Activated effector memory CD4-positive, alpha-beta T cell treated with Interleukin-2 at 50 U/mL for 16 hours (primary cell): ENCODE results near the gene DLG3.
"Not testable (repeated sequence)": the region's sequence is repeated elsewhere in the genome, so short reads cannot be mapped to it uniquely, and the experiment has no call there.

Experiments used
- DNase-seq: peaks from one replicate; pipeline ENCODE4 v3.0.0-alpha.2; 2020

DLG3 gene

GRCh38 chrX:70476934-70477733, 32.5 kb downstream of the DLG3 start:
- no peak for DNase-seq

GRCh38 chrX:70477734-70478075, 33.1 kb downstream of the DLG3 start:
- DNase-seq, result no peak

GRCh38 chrX:70478526-70479245, 34.1 kb downstream of the DLG3 start:
- DNase-seq, result no peak

DNA sequence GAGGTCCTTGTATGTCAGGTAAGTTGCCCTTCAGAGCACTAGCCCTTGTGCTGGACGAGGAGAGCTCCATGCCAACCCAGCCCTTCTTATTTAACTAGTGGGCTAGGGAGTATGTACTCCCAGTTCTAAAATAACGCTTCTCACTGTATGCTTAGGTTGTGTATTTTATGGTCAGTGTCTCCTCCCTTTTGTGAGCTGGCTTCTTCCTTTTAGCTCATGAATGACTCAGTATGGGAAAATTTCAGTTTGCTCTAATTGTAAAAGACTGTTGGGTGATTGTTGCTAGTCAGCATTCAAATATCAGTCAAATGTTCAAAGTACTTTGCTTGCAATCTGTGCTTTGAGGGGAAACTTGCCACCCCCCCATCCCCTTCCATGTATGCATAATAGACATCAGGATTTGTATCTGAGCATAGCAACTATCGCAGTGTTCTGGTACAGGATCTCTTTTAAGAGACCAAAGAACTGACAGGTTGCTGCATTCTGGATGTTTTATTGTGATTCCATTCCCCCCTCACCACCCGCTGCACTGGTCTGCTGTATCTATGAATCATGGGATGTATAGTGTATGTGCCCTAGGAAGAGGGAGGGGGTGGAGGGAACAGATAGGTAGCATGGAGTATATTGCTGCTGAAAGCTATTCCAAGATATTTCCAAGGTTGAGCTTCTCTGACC, 34.7 kb downstream of the DLG3 start:
- no peak for DNase-seq

DNA sequence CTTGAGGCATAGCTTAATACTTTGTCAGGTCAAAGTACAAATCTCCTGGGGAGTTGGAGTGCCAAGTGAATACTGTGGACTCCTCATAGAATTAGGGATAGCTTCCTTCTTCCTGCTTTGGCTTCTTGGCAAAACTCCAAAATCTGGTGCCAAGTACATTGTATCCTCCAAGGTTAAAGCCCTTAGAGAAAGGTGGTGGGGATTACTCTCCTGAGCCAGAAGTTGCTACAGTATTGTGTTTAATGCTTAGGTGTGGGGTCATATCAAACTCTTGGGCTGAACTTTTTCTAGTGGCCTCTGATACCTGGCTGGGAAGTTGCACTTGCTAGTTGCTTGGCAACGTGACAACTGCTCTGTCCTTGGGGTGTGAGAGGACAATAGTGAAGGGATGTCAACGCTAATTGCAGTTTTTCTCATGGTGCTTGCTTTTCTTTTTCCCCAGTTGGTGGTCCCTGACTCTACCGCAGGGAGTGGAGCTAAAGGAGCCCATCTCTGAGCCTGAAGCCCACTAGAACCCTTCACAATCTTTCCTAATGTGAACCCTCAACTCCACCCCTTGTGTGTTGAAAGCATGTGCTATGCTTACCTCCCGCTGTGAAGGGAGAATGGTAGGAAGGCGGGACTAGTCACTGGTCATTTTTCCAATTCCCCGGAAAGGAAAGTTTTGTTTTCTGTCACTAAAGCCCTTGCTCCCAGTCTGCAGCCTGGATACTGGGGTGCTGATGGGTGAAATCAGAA, 35.5 kb downstream of the DLG3 start:
- DNase-seq, result no peak

- DNase-seq, result no peak
These were observed 36.0 kb downstream of the DLG3 start for GRCh38 chrX:70480660-70481018.

DNA sequence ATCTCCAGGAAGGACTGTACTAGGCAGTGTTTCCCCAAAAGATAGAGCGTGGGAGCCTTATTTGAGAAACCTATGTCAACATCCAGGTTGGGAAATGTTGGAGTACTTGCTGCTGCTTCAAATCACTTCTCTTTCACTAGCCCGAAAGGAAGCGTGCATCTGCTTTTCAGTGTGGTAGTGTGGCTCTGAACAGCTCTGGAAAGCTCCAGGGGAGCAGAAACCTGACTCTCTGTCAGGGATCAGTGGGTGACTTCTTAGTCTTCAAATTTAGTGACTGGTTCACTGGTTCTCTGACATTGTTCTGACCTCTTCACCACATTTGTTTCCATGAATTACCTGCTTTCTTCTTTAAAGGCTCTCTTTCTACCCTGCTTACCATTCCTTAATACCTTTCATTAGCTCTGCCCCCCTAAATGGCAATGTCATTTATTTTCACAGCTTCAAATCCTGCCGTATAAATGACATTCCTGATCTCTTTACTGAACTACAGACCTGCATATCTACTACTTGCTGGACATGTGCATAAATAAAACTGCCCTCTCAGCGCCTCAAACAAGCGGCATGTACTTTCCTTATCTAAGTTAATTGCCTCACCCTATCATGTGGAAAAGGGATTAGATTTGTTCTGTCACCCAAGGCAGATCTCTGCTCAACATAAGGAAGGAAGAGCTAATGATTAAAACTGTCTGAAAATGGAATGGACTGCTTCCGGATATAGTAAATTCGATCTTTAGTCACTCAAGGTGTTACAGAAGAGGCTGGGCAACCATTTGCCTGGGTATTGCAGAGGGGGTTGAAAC, 37.0 kb downstream of the DLG3 start:
- DNase-seq, result no peak

DNA sequence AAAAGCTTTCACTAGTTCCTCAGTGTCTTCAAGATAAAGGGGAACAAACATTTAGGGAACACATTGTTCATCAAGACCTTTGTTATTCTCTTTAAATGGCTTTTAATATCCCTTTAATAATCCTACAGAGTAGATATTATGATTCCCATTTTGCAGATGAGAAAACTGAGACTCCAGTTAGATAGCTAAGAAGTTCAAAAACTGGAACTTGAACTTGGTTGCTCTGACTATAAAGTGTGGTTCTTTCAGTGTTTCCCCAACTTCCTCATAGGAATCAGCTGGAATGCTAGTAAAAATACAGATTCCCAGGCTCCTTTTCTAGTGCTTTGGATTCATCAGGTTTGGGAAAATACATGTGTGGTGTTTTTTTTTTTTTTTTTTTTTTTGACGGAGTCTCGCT, 37.7 kb downstream of the DLG3 start:
- DNase-seq, result no peak

DNA sequence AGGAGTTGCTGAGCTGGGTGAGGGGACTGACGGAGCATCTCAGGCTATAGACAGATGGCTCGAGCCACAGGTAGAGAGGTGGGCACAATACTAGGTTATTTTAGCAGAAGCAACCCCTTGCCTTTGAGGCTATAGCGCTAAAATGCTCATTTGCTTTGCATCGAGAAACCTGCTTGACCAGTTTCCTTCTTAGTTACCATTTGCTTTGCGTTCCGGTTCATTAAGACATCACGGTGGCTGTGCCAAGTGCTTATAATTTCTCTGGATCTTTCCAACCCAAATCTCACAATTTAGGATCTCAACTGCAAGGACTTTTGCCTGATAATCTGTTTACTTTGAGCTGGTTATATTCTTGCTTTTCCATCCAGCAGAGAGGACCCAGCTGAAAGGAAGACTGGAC, 40.8 kb downstream of the DLG3 start:
- no peak for DNase-seq

DNA sequence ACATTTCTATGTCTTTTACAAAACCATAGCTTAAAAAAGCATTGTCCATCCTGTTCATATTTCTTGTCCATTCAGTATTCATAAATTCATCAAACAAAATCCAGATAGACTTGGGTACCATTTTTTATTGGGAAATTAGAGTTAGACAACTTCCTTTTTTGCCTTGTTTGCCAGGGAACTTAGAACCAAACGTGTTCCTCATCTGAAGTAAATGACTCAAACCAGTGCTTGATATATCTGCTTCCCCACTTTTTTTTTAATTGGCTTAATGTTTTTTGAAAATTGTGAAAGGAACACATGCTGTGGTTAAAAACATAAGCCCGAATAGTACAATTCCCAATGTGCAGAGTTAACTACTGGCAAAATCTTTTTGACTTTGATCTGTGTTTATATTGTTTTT, 44.2 kb downstream of the DLG3 start:
- DNase-seq, result no peak

DNA sequence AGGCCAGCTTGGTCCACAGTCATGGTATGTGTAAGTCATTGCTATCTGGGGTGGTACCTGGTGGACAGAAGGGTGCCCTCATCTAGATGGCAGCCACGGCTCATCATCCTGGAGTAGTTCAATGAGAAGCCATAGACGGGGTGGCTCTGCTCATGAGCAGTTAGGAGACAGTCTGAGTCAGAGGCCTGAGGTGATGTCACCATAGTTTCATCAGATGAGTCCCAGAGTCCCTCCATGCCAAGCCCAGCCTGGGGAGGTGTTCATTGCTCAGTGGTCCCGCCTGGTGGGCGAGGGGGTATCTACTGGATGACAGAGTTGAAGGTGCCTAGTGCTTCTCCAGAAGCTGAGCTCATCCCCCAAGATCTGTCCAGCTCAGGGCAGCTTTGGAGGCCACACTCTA, 49.8 kb downstream of the DLG3 start:
- no peak for DNase-seq

- no peak for DNase-seq
These were observed 51.9 kb downstream of the DLG3 start for GRCh38 chrX:70496491-70496890.

DNA sequence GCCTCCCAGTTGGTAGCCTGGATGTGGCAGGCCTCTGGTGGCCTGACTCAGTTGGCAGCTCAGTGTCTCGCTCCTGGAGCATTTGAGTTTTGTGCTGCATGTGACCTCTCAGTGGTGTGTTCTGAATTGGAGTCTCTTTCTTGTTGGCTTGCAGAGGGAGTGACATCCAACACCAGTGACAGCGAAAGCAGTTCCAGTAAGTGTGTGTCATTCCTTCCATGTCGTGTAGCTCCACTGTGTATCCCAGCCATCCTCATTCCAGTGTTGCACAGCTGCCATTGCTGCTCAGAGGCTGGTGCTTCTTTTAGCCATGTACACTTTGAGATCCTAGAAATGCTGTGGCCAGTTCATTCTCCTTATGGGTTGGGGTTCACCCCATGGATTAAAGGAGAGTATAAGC, 52.4 kb downstream of the DLG3 start:
- DNase-seq, result no peak

- no peak for DNase-seq
These were observed 53.5 kb downstream of the DLG3 start for GRCh38 chrX:70498129-70498528.

DNA sequence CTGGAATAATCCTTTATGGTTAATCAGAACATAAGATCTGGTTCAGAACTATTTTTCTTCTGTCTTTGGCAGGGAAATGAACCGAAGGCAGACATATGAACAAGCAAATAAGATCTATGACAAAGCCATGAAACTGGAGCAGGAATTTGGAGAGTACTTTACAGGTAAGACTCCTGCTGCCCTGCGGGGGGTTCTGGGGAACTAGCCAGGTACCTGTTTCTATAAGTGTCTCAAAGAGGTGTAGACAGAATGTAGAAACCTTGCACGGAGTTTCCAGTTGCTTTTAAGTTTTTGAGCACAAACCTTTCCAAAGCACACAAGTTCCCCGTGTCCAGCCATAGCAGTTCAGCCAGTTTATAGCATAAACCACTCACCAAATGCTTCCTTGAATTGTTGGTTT, 56.2 kb downstream of the DLG3 start:
- no peak for DNase-seq

DNA sequence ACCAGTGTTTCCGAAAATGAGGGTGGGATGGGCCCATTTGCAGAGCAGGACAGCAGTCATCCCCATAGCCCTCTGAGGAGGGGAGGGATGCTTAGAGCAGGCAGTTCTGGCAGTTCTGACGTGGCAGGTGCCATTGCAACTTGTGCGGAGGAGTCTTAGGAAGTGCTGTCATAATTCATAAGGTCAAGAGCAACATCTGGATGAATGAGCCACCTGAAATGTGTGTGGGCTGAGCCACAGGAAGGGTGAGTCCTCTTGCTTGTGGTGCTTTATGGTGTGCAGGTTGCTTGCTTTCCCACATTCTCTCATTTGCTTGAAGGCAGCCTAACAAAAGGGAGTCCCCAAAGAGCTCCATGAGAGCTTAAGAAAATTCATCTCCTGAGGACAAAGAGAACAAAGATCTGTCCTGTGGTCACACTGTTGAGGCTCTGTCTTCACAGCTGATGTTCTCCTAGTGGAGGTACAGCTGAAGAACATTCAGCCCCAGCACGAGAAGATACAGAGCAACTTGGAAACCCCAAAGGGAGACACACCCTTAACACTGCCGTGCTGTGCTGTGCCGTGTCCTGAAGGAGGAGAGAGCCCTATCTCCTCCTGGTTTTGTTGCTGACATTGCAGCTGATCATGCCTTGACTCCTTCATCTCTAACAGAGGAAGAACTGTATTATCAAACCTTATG, 60.3 kb downstream of the DLG3 start:
- DNase-seq, result no peak

DNA sequence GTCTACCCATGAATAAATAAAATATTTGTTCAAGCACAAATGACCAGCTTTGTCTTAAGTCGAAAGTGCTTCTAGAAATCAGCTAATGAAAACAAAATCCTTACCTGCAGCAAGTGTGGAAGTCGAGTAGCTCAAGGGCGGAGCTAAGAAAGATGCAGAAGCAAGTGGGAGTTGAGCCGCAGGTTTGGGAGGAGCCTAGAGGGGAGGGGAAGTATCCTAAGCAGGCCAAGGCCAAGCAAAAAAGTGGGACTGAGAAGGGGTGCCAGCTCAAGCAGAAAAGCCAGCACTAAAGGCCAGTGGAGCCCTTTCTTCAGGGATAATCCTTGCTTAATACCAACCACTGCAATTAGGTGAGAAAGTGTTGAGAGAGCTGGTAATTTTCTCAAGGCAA, 60.8 kb downstream of the DLG3 start:
- DNase-seq, result no peak

GRCh38 chrX:70508296-70508911, 63.8 kb downstream of the DLG3 start:
- no peak for DNase-seq

DNA sequence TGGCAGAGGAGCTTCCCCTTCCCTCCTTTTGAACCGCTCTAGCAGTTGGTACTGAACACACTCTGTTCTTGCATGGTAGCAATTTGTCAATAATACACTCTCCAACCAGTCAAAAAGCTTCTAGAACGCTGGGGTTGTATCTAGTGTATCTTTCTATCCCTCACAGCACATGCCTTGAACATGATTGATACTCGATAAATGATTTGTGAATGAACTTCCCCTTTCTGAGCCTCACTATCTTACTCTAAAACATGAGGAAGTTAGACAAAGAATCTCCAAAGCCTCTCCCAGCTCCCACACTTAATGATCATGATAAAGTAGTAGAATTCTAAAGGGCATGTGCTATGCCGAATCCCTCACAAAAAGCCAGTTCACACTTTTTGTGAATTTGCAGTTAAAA, 64.4 kb downstream of the DLG3 start:
- no peak for DNase-seq

DNA sequence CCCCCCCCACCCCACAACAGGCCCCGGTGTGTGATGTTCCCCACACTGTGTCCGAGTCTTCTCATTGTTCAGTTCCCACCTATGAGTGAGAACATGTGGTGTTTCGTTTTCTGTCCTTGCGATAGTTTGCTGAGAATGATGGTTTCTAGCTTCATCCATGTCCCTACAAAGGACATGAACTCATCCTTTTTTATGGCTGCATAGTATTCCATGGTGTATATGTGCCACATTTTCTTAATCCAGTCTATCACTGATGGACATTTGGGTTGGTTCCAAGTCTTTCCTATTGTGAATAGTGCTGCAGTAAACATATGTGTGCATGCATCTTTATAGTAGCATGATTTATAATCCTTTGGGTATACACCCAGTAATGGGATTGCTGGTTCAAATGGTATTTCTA, 70.6 kb downstream of the DLG3 start:
- DNase-seq, result not testable (repeated sequence)

DNA sequence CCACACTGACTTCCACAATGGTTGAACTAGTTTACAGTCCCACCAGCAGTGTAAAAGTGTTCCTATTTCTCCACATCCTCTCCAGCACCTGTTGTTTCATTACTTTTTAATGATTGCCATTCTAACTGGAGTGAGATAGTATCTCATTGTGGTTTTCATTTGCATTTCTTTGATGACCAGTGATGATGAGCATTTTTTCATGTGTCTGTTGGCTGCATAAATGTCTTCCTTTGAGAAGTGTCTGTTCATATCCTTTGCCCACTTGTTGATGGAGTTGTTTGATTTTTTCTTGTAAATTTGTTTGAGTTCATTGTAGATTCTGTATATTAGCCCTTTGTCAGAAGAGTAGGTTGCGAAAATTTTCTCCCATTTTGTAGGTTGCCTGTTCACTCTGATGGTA, 71.1 kb downstream of the DLG3 start:
- DNase-seq, result not testable (repeated sequence)

GRCh38 chrX:70525733-70526132, 81.1 kb downstream of the DLG3 start:
- DNase-seq, result no peak
